Erythroblast (primary cell): ENCODE measurements around the gene TMEM129.

Experiments
- GATA1 ChIP-seq: IDR thresholded peaks from 2 replicates; pipeline ENCODE4 v1.6.1; 2011; ENCODE audit warnings: low read depth, mild to moderate bottlenecking, control low read depth, low read length, moderate library complexity
- POLR2A ChIP-seq: IDR thresholded peaks from 2 replicates; pipeline ENCODE4 v1.6.1; 2011; ENCODE audit warnings: mild to moderate bottlenecking, low read length

DNA sequence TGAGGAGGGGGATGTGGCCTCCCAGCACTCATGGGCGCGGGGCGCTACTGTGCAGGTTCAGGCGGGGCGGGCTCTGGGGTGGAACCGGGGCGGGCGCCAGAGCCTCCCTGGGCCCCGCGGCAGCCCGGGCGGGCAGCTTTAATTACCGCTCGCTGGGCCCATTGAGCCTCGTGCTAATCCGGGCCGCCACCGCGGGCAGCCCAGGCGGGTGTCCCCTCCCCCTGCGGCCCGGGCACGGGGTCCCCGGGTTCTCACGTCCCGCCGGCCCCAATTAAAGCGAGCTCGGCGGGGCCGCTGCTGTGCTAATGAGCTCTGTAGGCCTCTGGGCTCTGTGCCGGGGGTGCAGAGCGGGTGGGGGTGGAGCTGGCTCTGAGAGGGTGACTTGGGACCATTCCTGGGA is 49.1 kb upstream of the TMEM129 start:
- TF ChIP-seq POLR2A = no peak
- no peak for TF ChIP-seq GATA1
